ENCODE results near the gene STC2. TPM values are rescaled to one million over a fixed set of nuclear protein-coding genes. Genes with fewer than 3 reads are reported as not detected.

STC2 gene, protein sequence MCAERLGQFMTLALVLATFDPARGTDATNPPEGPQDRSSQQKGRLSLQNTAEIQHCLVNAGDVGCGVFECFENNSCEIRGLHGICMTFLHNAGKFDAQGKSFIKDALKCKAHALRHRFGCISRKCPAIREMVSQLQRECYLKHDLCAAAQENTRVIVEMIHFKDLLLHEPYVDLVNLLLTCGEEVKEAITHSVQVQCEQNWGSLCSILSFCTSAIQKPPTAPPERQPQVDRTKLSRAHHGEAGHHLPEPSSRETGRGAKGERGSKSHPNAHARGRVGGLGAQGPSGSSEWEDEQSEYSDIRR
- 120 and 287 TPM in 2 replicates for total RNA-seq

DNA sequence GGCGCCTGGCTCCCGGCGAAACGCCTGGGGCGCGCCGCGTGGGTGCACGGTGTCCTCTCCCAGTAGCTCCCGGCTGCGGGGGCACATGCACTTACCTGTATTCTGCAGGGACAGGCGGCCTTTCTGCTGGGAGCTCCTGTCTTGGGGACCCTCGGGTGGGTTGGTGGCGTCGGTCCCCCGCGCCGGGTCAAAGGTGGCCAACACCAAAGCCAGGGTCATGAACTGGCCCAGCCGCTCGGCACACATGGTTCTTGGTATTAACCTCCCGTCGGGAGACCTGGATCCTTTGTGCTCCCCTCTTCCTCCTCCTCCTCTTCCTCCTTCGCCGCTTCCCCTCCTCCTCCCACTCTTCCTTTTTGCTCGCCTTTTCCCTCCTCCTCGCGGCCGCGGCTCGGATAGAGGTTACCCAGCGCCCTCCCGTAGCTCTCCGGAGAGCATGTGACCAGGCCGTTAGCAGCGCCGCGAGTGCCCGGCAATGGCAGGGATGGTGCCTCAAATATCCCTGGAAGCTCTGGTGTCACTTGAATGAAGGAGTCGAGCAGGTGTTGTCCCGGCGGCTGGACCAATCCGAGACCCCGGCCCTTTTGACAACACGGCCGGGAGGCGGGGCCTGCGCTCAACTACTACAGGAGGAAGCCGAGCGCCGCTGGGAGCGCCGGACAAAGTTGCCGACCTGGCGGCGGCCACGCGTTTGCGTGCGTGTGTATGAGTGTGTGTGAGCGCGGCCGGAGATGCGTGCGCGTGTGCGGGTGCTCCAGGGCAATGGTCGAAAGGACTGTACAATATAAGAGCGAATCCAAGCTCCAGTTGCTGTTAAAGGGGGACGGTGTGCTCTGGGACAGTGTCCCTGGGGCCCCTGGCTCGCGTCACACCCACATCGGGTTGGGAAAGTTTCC is at the start of gene STC2:
STC2 (minus strand) TSS at position 467 of the 896 bp plus-strand sequence; CDS start at position 246, 221 bp downstream.

Other genes starting within 250 kb of the STC2 start
- gene BNIP1, start 183.9 kb downstream of the STC2 start, total RNA-seq: 25.7 and 30.0 TPM in 2 replicates
- gene NKX2-5, start 93.2 kb downstream of the STC2 start, total RNA-seq: not detected in 2 replicates

All from uterine smooth muscle cell (primary cell).